Diencephalon (tissue), 1 donor: Measurements from ENCODE around the gene NDUFS6. TPM values are rescaled to one million over a fixed set of nuclear protein-coding genes. Genes with fewer than 3 reads are reported as not detected.

ENCODE experiments used
- total RNA-seq: library from RNA; depleted of rRNA; stranded (reverse); fragments of >200 nt; gene quantifications from one replicate; pipeline ENCODE4 v1.2.3, GENCODE V29; 2014

NDUFS6 gene
- total RNA-seq: 21.0 TPM

DNA sequence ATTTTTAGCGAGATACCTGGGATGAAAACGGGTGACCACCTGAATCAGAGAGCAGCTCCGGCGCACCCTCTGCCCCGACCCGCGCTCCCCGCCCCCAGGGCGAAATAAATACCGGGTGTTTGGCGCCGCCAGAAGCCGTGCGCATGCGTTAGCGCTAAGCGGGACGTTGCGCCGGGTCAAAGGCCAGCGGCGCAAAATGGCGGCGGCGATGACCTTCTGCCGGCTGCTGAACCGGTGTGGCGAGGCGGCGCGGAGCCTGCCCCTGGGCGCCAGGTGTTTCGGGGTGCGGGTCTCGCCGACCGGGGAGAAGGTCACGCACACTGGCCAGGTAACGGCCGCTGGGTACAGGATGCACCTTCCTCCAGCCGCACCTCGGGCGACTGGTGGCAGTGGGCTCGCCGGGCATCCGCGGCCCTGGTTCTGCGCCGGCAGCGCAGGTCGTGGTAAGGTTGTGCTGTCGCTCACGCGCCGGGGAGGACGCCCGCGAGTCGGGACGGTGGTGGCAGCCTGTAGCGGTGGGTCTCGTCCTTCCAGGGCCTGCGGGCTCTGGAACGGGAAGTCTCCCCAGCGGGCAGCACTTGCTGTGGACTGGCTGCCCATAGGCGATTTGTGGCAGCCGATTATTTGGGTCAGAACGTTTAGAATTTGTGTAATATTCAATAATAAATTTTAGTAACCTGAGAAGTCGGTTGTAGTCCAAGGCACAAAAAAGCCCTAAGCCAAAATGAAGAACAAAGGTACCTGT, at the start of gene NDUFS6:
TSS of gene NDUFS6 (plus strand) at position 186 of the 745 bp plus-strand sequence. CDS start at position 197, 11 bp downstream.

DNA sequence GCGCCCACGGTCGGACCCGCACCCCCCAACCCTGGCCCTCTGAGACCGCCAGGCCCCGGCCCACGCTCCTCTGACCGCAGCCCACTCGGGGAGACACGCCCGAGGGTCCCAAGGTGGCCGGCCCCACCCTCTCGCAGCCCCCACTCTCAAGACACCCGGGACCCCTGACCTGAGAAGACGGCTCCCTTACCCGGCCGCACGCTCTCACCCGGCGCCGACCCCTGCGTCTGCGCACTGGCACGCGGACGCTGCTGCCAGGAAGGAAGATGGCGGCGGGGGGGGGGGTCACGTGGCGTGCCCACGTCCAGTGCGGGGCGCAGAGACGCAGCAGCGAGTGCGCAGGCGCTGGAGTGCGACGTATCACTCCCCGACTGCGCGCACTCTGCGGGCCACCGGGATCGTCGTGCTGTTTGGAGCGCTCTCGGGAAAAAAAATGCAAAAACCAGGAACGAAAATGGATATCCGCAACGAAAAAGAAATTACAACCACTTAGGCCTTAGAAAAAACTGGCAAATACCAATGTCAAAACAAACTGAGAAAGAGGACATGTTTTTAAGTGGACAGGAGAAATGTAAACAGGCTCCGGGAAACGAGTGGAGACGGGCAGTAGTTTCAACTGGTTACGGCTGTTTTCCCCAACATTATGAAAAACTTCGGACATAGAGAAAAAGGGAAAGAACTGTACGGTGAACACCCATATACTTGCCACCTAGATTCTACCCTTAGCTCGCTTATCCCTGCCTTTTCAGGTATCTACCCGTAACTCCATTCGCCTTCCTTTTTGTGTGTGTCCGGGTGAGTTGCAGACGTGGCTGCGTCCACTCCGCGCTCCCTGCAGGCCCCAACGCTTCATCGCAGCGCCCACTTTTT, 1.4 kb upstream of the NDUFS6 start, which contains the start of gene MRPL36:
TSS of gene MRPL36 (minus strand) at position 236 of the 870 bp plus-strand sequence. CDS start 902 bp downstream, outside the sequence.

Other genes starting within 250 kb of the NDUFS6 start
- gene MRPL36, start 1.6 kb upstream of the NDUFS6 start, total RNA-seq: 30.9 TPM
- gene IRX4, start 81.5 kb downstream of the NDUFS6 start, total RNA-seq: not detected